Esophagus squamous epithelium (tissue), 5 donors: ENCODE results near the gene PLEKHA7. TPM values are rescaled to one million over a fixed set of nuclear protein-coding genes. Genes with fewer than 3 reads are reported as not detected.
A peak's percentile ranks its signal among the peaks of the same experiment; 100 is the strongest.
"Not testable (repeated sequence)": the region's sequence is repeated elsewhere in the genome, so short reads cannot be mapped to it uniquely, and the experiment has no call there.

Experiments
- DNase-seq: peaks from one replicate; lab custom pipeline; 2025; lab: John Stamatoyannopoulos, UW
- H3K27ac ChIP-seq, 4 donors: fragments of 200-600 bp; sonication (generic); one replicate each; pipeline ENCODE4 v1.5.1; 2016 to 2019; ENCODE audit warnings: mild to moderate bottlenecking in 1 of 4
- H3K27me3 ChIP-seq, 4 donors: fragments of 200-600 bp; sonication (generic); 1 replicate in 3 of 4; 2 replicates in 1 of 4; pipeline versions ENCODE4 v1.5.1 to v1.6.0; 2017 to 2021; ENCODE audit warnings: antibody characterized with exemption in 1 of 4
- H3K36me3 ChIP-seq, 3 donors: fragments of 200-600 bp; sonication (generic); one replicate each; pipeline ENCODE4 v1.5.1; 2016 to 2019
- H3K4me1 ChIP-seq, 3 donors: fragments of 200-600 bp; sonication (generic); one replicate each; pipeline ENCODE4 v1.5.1; 2017 to 2019
- H3K4me3 ChIP-seq, 4 donors: fragments of 200-600 bp; sonication (generic); 1 replicate in 3 of 4; 2 replicates in 1 of 4; pipeline ENCODE4 v1.5.1; 2016 to 2019; ENCODE audit warnings: mild to moderate bottlenecking in 2 of 4, moderate library complexity in 1 of 4
- H3K9me3 ChIP-seq, 3 donors: fragments of 200-600 bp; sonication (generic); one replicate each; pipeline ENCODE4 v1.5.1; 2016 to 2019
- CTCF ChIP-seq, 6 experiments: fragments of 450-650 bp in 4 of 6; fragments of 200-600 bp in 2 of 6; sonication (generic) in 2 of 6; IDR thresholded peaks; one replicate each; pipeline ENCODE4 v1.5.1; 2016 to 2019; ENCODE audit warnings: antibody characterized with exemption in 6 of 6, mild to moderate bottlenecking in 4 of 6, moderate library complexity in 4 of 6
- POLR2A ChIP-seq, 4 donors: fragments of 450-650 bp; IDR thresholded peaks; one replicate each; pipeline ENCODE4 v1.6.1; 2017; ENCODE audit warnings: antibody characterized with exemption in 4 of 4, mild to moderate bottlenecking in 4 of 4, moderate library complexity in 3 of 4
- WGBS, 2 donors: methylation state at CpG; one replicate each; pipeline ENCODE4 v1.1.5; 2018; 5-methylcytosine and 5-hydroxymethylcytosine counted together
- intact Hi-C: fragments of 100-400 bp; cut with DNase I; formaldehyde crosslinking; loops from one replicate; pipeline ENCODE4 v1.15.0; 2022
- total RNA-seq, 4 donors: library from RNA; depleted of rRNA; stranded (reverse); fragments of >200 nt; gene quantifications; one replicate each; pipeline ENCODE4 v1.1.0, GENCODE V29; 2016
- donor health status: DM: yes; HTN: yes; CAD: no.

Gene PLEKHA7
- total RNA-seq, 4 donors from 2014 or later = 49.8 to 129 (median 59.3) TPM

GRCh38 chr11:16921019-16921418 is 93.2 kb downstream of the PLEKHA7 start:
- 75 to 85% methylated on average over 4 of the region's 4 CpGs for WGBS, 2 donors
- no peak for DNase-seq
- no peak overlapping the region for H3K27ac ChIP-seq
- no peak overlapping the region for H3K4me3 ChIP-seq
- peaks cover 0 to 19% (median 0%) of the 10 kb centered on the region in 4 donors for H3K27me3 ChIP-seq
- intact Hi-C loops = no loop called here
- TF ChIP-seq POLR2A (IDR thresholded peaks at IDR 0.05) (no peak), CTCF (IDR thresholded peaks at IDR 0.05) (no peak)
- no peaks in the 10 kb centered on the region for H3K9me3 ChIP-seq
- H3K36me3 ChIP-seq = no peaks in the 10 kb centered on the region
- peaks cover 32 to 72% (median 34%) of the 10 kb centered on the region in 3 donors for H3K4me1 ChIP-seq

GRCh38 chr11:16920559-16920958 is 93.7 kb downstream of the PLEKHA7 start:
- intact Hi-C loops = no loop called here
- 59 to 73% methylated on average over 5 of the region's 5 CpGs for WGBS, 2 donors
- DNase-seq = no peak
- Histone ChIP-seq H3K36me3 (no peaks in the 10 kb centered on the region), H3K4me3 (no peak overlapping the region), H3K27ac (no peak overlapping the region), H3K27me3 (peaks cover 0 to 14% (median 0%) of the 10 kb centered on the region in 4 donors), H3K9me3 (no peaks in the 10 kb centered on the region), H3K4me1 (peaks cover 27 to 67% (median 30%) of the 10 kb centered on the region in 3 donors)
- no peak for TF ChIP-seq CTCF (IDR thresholded peaks at IDR 0.05)
- no peak for TF ChIP-seq POLR2A (IDR thresholded peaks at IDR 0.05)

- H3K9me3 ChIP-seq, intact Hi-C loops, H3K4me3 ChIP-seq, DNase-seq, H3K36me3 ChIP-seq, H3K27me3 ChIP-seq: not testable (repeated sequence)
- Histone ChIP-seq H3K27ac (peak overlapping the region; percentile 70 to 81 (median 74)), H3K4me1 (peaks cover 8 to 48% (median 18%) of the 10 kb centered on the region in 3 donors)
- 58 to 77% methylated on average over 6 of the region's 6 CpGs for WGBS, 2 donors
These were observed 95.6 kb downstream of the PLEKHA7 start for GRCh38 chr11:16918543-16919182.

DNA sequence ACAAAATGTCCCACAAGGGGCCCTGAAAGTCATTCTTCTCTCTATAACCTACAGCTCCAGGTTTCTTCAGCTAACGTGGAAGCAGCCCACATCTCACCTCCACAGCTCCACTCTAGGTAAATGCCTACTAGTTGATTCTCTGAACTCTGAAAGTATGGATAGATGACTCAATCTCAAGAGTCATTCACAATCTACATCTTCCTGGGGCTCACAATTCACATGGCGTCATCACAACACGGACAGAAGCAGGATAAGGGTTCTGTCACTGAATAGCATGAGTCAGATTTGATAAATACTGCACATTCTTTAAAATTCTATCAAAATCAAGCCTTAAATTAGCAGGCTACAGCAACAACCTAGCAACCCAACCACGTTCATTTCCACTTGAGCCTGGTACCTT is 96.3 kb downstream of the PLEKHA7 start:
- Histone ChIP-seq H3K4me1 (peaks cover 5 to 44% (median 15%) of the 10 kb centered on the region in 3 donors), H3K27ac (peak overlapping the region; percentile 70 to 81 (median 74)), H3K36me3 (no peaks in the 10 kb centered on the region), H3K9me3 (no peaks in the 10 kb centered on the region), H3K27me3 (no peaks in the 10 kb centered on the region), H3K4me3 (no peak overlapping the region)
- no peak for DNase-seq
- 62 to 69% methylated on average over 4 of the region's 4 CpGs for WGBS, 2 donors
- intact Hi-C loops = no loop called here
- no peak for TF ChIP-seq CTCF (IDR thresholded peaks at IDR 0.05)
- no peak for TF ChIP-seq POLR2A (IDR thresholded peaks at IDR 0.05)

- Histone ChIP-seq H3K4me1 (peaks cover 0 to 40% (median 5%) of the 10 kb centered on the region in 3 donors), H3K27me3 (no peaks in the 10 kb centered on the region), H3K36me3 (no peaks in the 10 kb centered on the region), H3K4me3 (no peak overlapping the region), H3K27ac (no peak overlapping the region), H3K9me3 (no peaks in the 10 kb centered on the region)
- no peak for DNase-seq
- no peak for TF ChIP-seq POLR2A (IDR thresholded peaks at IDR 0.05)
- intact Hi-C loops = no loop called here
- 70% methylated on average over 3 of the region's 3 CpGs for WGBS, 2 donors
These were observed 101.5 kb downstream of the PLEKHA7 start for GRCh38 chr11:16912692-16913111.

DNA sequence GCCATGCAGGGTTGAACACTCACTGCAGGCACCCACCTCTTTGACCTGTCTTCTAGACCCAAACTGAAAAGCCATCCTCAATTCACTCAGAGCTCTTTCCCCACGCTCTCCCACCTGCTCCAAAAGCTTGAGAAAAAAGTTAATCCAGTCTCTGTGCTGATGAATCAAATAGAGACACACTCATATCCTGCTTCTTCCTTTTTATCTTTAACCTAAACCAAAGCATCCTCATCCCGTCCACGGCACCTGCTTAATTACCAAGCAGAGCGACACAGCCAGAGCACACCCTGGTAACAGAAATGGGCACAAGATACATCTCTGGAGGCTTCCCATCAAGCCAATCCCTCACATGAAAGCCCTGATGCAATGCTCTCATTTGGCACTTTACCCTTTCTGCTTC is 102.6 kb downstream of the PLEKHA7 start:
- H3K36me3 ChIP-seq = no peaks in the 10 kb centered on the region
- H3K27ac ChIP-seq = no peak overlapping the region
- H3K27me3 ChIP-seq = no peaks in the 10 kb centered on the region
- peaks cover 0 to 35% (median 3%) of the 10 kb centered on the region in 3 donors for H3K4me1 ChIP-seq
- TF ChIP-seq POLR2A (IDR thresholded peaks at IDR 0.05) = no peak
- TF ChIP-seq CTCF (IDR thresholded peaks at IDR 0.05) = no peak
- WGBS, 2 donors = 87 to 90% methylated on average over 4 of the region's 4 CpGs
- H3K4me3 ChIP-seq = no peak overlapping the region
- DNase-seq = no peak
- H3K9me3 ChIP-seq = no peaks in the 10 kb centered on the region
- intact Hi-C loops = no loop called here
